Caco-2 (cell line): ENCODE measurements around the gene HTR1D. TPM values are rescaled to one million over a fixed set of nuclear protein-coding genes. Genes with fewer than 3 reads are reported as not detected.

ENCODE experiments used
- BruUV-seq: library from RNA; stranded (reverse); fragments of 400-500 nt; replicated peaks from 2 replicates; lab custom pipeline; 2021; lab: Mats Ljungman, UMichigan
- CTCF ChIA-PET: fragments of 300-600 bp; sonication (Branson Sonifier 250); formaldehyde crosslinking; loops from one replicate; lab custom pipeline; 2022; ENCODE audit warnings: antibody characterized with exemption; lab: Charles Lee
- POLR2A ChIA-PET: fragments of 300-600 bp; sonication (Branson Sonifier 250); formaldehyde crosslinking; loops from one replicate; lab custom pipeline; 2022; ENCODE audit warnings: antibody characterized with exemption; lab: Charles Lee
- DNase-seq, 2 experiments: peaks; one replicate each; pipeline versions ENCODE4 v3.0.0 to v3.0.0-alpha.2; 2020 to 2022
- H3K27me3 ChIP-seq: replicated peaks from 2 replicates; pipeline ENCODE4 v1.6.0; 2011; ENCODE audit warnings: low read length; ENCODE audit not compliant: control insufficient read depth, insufficient read depth
- H3K36me3 ChIP-seq: 2 replicates; pipeline ENCODE4 v1.5.1; 2011; ENCODE audit warnings: low read length; ENCODE audit not compliant: control insufficient read depth, insufficient read depth
- H3K4me1 ChIP-seq: fragments of 250-450 bp; sonication (Bioruptor Pico); 2 replicates; pipeline ENCODE4 v1.5.1; 2020; ENCODE audit warnings: mild to moderate bottlenecking
- H3K4me3 ChIP-seq: 2 replicates; pipeline ENCODE4 v1.5.1; 2011; ENCODE audit warnings: low read depth, mild to moderate bottlenecking, control low read depth, low read length
- H3K9me3 ChIP-seq: fragments of 250-450 bp; sonication (Bioruptor Pico); 2 replicates; pipeline ENCODE4 v1.5.1; 2020; ENCODE audit warnings: mild to moderate bottlenecking, moderate library complexity
- H3K27ac Mint-ChIP-seq: one replicate; pipeline ENCODE4 v1.8.0; 2022; ENCODE audit warnings: mixed read lengths; ENCODE audit not compliant: unreplicated experiment
- H3K27me3 Mint-ChIP-seq: one replicate; pipeline ENCODE4 v1.8.0; 2022; ENCODE audit warnings: mixed read lengths; ENCODE audit not compliant: insufficient read depth, unreplicated experiment
- H3K36me3 Mint-ChIP-seq: one replicate; pipeline ENCODE4 v1.8.0; 2022; ENCODE audit warnings: mild to moderate bottlenecking, mixed read lengths; ENCODE audit not compliant: insufficient read depth, unreplicated experiment
- H3K4me1 Mint-ChIP-seq: one replicate; pipeline ENCODE4 v1.8.0; 2022; ENCODE audit warnings: low read depth, mixed read lengths; ENCODE audit not compliant: unreplicated experiment
- H3K4me3 Mint-ChIP-seq: one replicate; pipeline ENCODE4 v1.8.0; 2022; ENCODE audit warnings: mild to moderate bottlenecking, moderate library complexity, mixed read lengths; ENCODE audit not compliant: unreplicated experiment
- H3K9me3 Mint-ChIP-seq: one replicate; pipeline ENCODE4 v1.8.0; 2022; ENCODE audit warnings: mixed read lengths; ENCODE audit not compliant: unreplicated experiment
- intact Hi-C: fragments of 100-400 bp; cut with micrococcal nuclease; formaldehyde crosslinking; loops from one replicate; pipeline ENCODE4 v1.10.0; 2022; ENCODE audit not compliant: unreplicated experiment
- total RNA-seq: library from RNA; stranded (reverse); gene quantifications from 2 replicates; pipeline ENCODE4 v1.2.3, GENCODE V29; 2022
- TF ChIP-seq, protein P1 (sequence below), 2 experiments: fragments of 200-600 bp in 1 of 2; IDR thresholded peaks; 1 replicate in 1 of 2; 2 replicates in 1 of 2; pipeline versions ENCODE4 v1.5.1 to v1.8.0; 2011 to 2022; ENCODE audit warnings: antibody characterized with exemption in 1 of 2, control low read depth in 1 of 2, inconsistent platforms in 1 of 2, low read depth in 1 of 2, low read length in 1 of 2, mild to moderate bottlenecking in 1 of 2, moderate library complexity in 1 of 2; ENCODE audit not compliant: insufficient read depth in 1 of 2, severe bottlenecking in 1 of 2, unreplicated experiment in 1 of 2

The HTR1D gene
- total RNA-seq, 1 experiment from 2014 or later, result 8.7 TPM

DNA sequence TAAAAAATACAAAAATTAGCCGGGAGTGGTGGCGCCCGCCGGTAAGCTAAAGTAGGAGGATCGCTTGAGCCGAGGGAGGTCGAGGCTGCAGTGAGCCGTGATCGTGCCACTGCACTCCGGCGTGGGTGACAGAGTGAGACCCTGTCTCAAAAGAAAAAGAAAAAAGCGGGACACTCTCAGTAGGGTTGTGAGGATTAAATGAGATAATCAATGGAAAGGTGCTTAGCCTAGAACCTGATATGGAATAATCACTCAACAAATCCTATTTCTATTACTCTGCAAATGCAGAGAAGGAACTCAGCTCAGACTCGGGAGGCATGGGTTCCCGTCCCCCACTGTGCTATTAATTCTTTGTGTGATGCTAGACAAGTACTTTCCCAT lies 48.1 kb downstream of the HTR1D start:
- Mint-ChIP-seq H3K4me3 (no peak overlapping the region), H3K27ac (peak overlapping the region; percentile 97), H3K4me1 (peaks cover 10% of the 10 kb centered on the region), H3K9me3 (no peaks in the 10 kb centered on the region), H3K27me3 (no peaks in the 10 kb centered on the region), H3K36me3 (peaks cover 9% of the 10 kb centered on the region)
- Histone ChIP-seq H3K27me3 (no peaks in the 10 kb centered on the region), H3K9me3 (no peaks in the 10 kb centered on the region), H3K4me1 (peaks cover 4% of the 10 kb centered on the region; the same call in 1 of the 2 replicates), H3K4me3 (no peak overlapping the region), H3K36me3 (no peaks in the 10 kb centered on the region)
- TF ChIP-seq, protein P1, sequence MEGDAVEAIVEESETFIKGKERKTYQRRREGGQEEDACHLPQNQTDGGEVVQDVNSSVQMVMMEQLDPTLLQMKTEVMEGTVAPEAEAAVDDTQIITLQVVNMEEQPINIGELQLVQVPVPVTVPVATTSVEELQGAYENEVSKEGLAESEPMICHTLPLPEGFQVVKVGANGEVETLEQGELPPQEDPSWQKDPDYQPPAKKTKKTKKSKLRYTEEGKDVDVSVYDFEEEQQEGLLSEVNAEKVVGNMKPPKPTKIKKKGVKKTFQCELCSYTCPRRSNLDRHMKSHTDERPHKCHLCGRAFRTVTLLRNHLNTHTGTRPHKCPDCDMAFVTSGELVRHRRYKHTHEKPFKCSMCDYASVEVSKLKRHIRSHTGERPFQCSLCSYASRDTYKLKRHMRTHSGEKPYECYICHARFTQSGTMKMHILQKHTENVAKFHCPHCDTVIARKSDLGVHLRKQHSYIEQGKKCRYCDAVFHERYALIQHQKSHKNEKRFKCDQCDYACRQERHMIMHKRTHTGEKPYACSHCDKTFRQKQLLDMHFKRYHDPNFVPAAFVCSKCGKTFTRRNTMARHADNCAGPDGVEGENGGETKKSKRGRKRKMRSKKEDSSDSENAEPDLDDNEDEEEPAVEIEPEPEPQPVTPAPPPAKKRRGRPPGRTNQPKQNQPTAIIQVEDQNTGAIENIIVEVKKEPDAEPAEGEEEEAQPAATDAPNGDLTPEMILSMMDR (IDR thresholded peaks at IDR 0.05; ENCODE audit: insufficient read depth in 1 of 2, low read depth in 1 of 2, low read length in 1 of 2, severe bottlenecking in 1 of 2, unreplicated experiment in 1 of 2), result no peak
- POLR2A ChIA-PET, result interaction anchor here (0.6 to 0.8 kb wide), 2 partner anchors 54 to 108 kb away, joined by 3 to 8 read pairs; no protein-coding TSS in a partner anchor
- intact Hi-C loops, result loop anchor here (5.0 kb wide), 2 partner anchors 47 to 152 kb away; partner anchors contain the start of genes KDM1A and TEX46
- CTCF ChIA-PET, result interaction anchor here (1.0 kb wide), 1 partner anchor 16 kb away, joined by 3 read pairs; no protein-coding TSS in a partner anchor
- DNase-seq, result no peak
- no TSS peak for BruUV-seq

DNA sequence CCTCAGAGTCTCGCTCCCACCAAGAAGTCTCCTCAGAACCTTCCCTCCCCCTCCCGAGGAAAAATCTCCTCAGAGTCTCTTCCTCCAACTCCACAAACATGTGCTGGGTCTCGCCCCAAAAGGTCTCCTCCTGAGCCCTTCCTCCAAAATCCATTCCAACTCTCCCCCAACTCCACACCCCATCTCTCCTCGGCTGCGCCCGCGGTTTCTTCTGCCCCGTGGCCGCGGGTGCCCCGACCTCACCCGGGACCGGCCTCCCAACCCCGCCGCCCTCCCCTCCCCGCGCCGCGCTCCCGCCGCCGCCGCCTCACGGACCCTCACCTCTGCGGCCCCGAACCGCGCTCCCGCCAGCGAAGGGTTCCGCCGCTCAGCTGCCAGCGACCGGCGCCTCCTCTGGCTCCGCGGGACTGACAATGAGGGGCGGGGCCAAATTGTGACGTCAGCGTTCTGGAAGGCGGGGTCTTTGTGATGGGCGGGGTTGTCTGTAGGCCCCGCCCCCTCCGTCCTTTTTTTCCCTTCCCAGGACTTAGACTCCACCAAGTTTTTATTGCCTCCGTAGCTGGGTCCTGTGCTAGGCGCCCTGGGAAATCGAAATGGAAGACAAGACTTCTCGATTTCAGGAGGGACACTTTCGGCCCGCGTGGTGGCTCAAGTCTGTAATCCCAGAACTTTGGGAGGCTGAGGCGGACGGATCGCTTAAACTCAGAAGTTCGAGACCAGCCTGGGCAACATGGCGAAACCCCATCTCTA lies 48.7 kb downstream of the HTR1D start, which contains the start of gene LUZP1:
Gene LUZP1, minus strand, starts transcription at position 412 of the 750 bp plus-strand sequence.
- H3K4me1 Mint-ChIP-seq, result peaks cover 10% of the 10 kb centered on the region
- intact Hi-C loops, result loop anchor here (5.0 kb wide), 2 partner anchors 46 to 151 kb away; partner anchors contain the start of genes KDM1A and TEX46
- no peaks in the 10 kb centered on the region for H3K27me3 Mint-ChIP-seq
- Histone ChIP-seq H3K36me3 (no peaks in the 10 kb centered on the region), H3K4me3 (peak within 1 kb of the TSS; percentile 68), H3K9me3 (no peaks in the 10 kb centered on the region), H3K4me1 (peaks cover 4% of the 10 kb centered on the region; the same call in 1 of the 2 replicates), H3K27me3 (no peaks in the 10 kb centered on the region)
- peak; percentile 80 to 87 for DNase-seq
- H3K4me3 Mint-ChIP-seq, result peak within 1 kb of the TSS; percentile 99
- H3K27ac Mint-ChIP-seq, result peak within 1 kb of the TSS; percentile 97
- no TSS peak for BruUV-seq
- TF ChIP-seq, protein P1 (IDR thresholded peaks at IDR 0.05; ENCODE audit: insufficient read depth in 1 of 2, low read depth in 1 of 2, low read length in 1 of 2, severe bottlenecking in 1 of 2, unreplicated experiment in 1 of 2), result no peak
- ChIA-PET POLR2A (interaction anchor here (0.6 to 0.8 kb wide), 2 partner anchors 54 to 108 kb away, joined by 3 to 8 read pairs; no protein-coding TSS in a partner anchor), CTCF (interaction anchor here (1.0 kb wide), 1 partner anchor 16 kb away, joined by 3 read pairs; no protein-coding TSS in a partner anchor)
- no peaks in the 10 kb centered on the region for H3K9me3 Mint-ChIP-seq
- peaks cover 9% of the 10 kb centered on the region for H3K36me3 Mint-ChIP-seq

DNA sequence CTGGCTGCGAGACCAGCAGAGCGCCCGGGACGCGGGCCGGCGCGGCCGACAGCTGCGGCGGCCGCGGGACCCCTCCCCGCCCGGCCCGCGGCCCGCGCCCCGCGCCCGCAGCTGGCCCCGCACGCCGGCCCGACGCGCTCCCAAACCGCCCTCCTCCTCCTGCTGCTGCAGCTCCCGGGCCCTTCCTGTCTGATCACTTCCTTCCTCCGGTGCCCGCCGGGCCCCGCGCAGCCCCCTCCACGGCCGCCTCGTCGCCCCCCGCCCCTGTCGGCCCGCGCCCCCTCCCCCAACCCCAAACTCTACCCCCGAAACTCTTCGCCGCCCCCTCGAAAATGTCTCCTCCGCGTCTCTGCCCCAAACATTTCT lies 49.2 kb downstream of the HTR1D start:
- TF ChIP-seq, protein P1 (IDR thresholded peaks at IDR 0.05; ENCODE audit: insufficient read depth in 1 of 2, low read depth in 1 of 2, low read length in 1 of 2, severe bottlenecking in 1 of 2, unreplicated experiment in 1 of 2), result no peak

More for the DNA sequence above, 49.2 kb downstream of the HTR1D start:
- Histone ChIP-seq H3K27me3 (no peaks in the 10 kb centered on the region), H3K36me3 (no peaks in the 10 kb centered on the region), H3K4me1 (peaks cover 4% of the 10 kb centered on the region; the same call in 1 of the 2 replicates), H3K9me3 (no peaks in the 10 kb centered on the region), H3K4me3 (peak overlapping the region; percentile 68)
- intact Hi-C loops, result loop anchor here (5.0 kb wide), 2 partner anchors 46 to 151 kb away; partner anchors contain the start of genes KDM1A and TEX46
- Mint-ChIP-seq H3K36me3 (peaks cover 9% of the 10 kb centered on the region), H3K27ac (peak overlapping the region; percentile 97), H3K4me1 (peaks cover 10% of the 10 kb centered on the region), H3K9me3 (no peaks in the 10 kb centered on the region), H3K27me3 (no peaks in the 10 kb centered on the region), H3K4me3 (peak overlapping the region; percentile 99)
- ChIA-PET POLR2A (no interaction called here), CTCF (interaction anchor here (1.2 kb wide), 1 partner anchor 17 kb away, joined by 11 read pairs; no protein-coding TSS in a partner anchor)
- no TSS peak for BruUV-seq
- DNase-seq, result no peak
